Nucleus accumbens (tissue), 56 donors: ENCODE data around the gene RSL24D1.

Source experiments
- DNase-seq, 56 donors: peaks; one replicate each; lab custom pipeline; 2025; lab: John Stamatoyannopoulos, UW

RSL24D1 gene

DNA sequence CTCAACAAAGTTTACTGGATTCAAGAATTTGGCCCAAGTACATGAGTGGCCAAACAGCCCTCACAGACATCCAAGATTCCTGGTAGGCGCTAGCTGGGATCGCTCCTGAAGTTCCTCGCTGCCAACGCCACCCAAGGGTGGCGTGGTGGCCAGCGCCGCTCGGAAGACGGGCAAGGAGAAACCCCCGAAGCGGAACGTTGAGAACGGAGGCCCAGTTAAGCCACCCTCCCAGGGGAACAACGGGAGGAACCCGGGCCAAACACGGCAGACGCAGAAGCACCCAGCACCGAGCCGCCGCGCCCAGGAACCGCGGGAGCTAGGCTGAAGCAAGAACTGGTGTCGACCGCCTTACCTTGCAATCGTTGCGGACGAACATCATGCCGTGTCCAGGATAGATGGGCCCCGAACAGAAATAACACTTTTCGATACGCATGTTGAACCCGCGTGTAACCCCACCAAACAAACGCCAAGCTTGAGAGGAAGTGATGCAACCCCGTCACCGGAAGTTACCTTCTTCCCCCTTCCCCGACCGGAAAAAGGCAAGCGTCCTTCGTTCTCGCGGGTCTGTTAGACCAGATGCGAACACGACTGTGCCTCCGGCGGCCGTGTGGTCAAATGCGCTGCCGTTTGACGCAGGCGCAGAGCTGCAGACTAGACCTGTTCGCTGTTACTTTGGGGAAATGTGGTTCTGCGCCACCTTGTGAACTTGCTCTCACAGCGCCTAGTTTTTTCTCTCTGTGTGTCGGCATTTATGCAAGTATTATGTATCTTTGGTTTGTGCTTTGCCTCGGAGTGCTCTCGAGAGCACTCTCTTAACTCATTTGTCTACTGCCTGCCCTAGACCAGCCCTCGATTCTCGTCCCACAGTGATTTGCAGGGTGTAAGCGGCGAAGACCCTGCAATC lies at the start of gene RSL24D1:
RSL24D1 (minus strand) TSS at position 484 of the 904 bp plus-strand sequence; CDS start at position 433, 51 bp downstream.
- peak; percentile 58 to 99 (median 94) for DNase-seq

DNA sequence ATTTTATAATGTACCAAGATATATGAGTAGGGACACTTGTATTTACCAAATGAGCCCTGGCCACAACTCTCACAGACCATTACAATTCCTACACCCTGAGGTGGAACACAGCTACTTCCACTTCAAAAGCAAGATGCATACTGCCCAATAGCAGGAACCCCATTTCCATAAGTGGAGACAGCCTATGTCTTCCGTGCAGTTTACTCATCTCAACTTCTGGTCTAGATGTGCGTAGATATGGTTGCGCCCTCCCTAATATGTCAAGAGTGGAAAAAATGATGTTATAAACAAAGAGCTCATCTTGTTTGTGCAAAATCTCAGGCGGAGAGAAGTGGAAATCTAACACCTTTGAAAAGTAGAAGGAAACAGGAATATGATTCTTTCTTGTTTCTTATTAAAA lies 48.3 kb upstream of the RSL24D1 start:
- DNase-seq: no peak

DNA sequence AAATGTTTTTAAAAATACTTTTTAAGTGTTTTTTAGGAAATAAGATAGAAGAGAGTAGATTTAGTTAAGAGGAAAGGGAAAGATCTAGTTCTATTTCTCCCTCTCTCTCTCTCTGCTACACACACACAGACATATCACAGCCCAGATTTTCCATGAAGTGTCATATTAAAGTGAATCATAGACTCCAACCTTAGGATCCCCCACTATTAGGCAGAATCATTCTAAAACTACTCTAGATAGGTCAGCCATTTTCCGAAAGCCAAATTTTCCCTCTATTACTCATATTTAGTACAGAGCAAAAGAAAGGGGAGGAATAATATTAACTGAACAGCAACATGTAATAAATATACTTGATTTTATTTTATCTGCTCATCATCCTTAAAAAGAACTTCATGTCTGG lies 45.1 kb upstream of the RSL24D1 start:
- no peak for DNase-seq

GRCh38 chr15:55241186-55241585 lies 44.4 kb upstream of the RSL24D1 start:
- no peak for DNase-seq

DNA sequence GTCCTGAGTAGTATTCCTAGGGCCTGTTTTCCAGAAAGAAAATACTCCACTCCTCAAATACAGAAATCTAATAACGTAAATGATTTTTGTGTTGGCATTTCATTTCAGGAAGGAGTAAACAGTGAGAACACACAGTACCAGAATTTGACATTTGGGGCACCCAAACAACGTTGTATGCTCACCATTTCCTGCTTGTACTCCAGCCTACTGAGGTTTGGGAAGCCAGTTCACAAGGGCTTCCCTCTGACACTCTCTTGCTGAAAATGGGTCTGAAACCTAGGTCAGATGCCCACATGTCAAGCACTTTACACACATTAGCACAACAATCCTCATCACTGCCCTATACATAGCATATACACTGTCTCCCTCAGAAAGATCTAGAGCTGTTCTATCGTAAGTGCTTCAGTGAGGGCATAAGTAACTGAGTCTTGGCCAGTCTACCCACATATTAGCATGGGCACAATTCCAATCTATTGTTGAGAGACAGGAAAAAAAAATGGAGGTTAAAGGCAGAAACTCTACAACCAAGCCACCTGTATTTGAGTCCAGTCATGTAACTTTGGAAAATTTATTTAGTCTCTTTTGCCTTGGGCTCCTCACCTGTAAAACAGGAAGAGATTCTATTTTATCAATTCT lies 43.5 kb upstream of the RSL24D1 start:
- no peak for DNase-seq

DNA sequence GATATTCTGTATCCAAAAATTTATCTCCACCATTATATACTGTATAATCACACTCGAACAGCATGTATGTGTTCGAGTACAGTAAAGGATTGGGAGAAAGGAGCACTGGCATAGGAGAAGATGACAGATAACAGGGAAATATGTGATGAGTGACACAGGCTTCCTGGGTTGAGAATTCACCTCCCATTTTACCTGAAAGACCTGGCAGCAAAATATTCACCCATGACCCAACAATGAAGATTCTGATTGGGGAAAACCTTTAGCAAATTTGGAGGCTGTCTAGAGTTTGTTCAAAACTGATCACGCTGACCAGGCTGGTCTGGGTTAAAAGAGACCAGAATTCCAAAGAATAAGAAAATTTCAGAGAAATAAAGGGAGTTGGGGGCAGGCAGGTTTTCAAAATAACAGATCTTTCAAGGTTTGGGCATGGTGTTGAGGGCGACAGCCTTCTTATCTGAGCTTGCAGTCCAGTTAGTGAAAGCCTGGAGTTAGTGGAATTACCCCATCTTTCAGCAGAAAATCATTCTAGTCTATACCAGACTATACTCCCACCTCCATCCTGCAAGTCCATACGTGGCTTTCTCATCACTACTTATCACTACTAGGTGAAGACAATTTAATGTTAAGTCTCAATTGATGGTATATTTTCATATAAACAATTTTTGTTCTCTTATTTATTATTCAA lies 42.8 kb upstream of the RSL24D1 start:
- no peak for DNase-seq

DNA sequence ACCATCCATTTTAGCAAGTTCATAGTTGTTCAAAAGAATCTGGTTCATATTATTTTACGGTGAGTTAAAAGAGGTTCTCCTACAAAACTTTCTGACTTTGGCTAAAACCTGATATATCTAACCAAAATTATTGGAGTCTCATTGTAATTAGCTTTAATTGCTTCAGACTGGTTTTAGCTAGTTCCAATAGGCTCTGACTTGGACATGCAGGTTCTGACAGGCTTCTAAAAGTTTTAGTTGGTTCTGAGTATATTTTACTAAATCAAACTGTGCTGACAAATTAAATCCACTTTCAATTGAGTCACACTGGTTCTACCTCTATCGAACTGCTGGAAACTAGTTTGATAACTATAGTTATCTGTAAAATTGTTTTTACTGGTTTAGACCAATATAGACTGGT lies 42.1 kb upstream of the RSL24D1 start:
- DNase-seq: no peak

DNA sequence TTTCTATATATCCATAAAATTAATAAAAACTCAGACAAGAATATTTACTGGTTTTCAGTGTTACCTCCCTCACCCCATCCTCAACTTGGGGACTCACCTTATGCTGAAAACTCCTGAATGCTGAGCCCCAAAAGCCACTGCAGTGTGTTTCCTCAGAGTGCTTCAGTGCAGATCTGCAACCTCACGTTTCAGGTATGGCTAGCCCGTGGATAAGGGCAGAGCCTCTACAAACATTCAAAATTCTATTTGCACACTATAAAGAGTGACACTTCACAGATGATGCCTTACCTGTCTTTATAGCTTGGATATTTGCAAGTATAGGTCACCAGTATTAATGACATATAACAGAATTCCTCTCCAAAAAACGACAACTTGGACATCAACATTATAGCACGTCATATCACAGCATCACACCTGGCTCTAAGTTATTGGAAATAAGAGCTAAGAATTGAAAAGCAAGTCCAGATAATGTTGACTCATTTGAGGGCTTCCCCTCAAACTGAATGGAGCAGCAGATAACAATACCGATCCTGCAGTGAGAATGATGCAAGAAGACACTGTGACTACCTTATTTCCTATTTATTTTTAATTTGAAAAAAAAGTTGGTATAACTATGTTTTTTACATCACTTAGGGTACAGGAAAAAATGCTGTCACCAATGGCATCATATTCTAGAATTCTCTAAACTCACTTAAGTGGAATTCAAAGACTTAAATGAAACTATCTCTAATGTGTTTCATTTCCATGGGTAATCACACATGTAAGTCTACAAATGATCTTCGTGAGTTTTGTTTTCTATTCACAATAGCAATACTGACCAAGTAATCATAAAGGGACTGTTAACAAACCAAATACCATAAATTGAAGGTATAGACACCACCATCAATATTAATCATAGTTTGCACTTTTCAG lies 40.7 kb upstream of the RSL24D1 start:
- no peak for DNase-seq

DNA sequence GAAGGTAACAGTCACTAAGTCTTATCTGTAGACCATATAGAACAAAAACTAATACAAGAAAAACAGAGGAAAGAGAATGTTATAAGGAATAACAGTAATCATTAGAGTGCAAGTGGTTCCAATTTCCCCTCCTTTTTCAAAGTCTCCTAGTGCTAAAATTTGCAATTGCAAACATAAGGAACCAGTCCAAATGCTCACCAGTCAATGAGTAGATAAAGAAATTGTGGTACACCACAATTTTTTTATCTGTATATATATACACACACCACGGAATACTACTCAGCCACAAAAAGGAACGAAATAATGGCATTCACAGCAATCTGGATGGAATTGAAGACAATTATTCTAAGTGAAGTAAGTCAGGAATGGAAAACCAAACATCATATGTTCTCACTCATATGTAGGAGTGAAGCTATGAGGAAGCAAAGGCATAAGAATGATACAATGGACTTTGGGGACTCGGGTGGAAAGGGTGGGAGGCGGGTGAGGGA lies 38.9 kb upstream of the RSL24D1 start:
- no peak for DNase-seq

DNA sequence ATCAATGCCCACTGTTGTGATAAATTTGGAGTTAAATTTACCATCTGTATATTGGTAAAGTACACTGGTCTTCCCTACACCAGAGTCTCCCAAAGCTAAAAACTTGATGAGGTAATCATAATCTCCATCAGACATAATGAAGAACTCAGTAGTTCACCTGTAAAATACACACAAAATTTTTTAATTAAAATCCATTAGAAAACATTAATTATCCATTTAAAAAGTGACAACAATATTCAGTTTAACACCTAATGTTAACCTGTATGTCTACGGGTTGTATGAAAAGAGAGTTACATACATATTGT lies 38.0 kb upstream of the RSL24D1 start:
- DNase-seq: no peak

GRCh38 chr15:55234104-55234799 lies 37.5 kb upstream of the RSL24D1 start:
- DNase-seq: no peak

DNA sequence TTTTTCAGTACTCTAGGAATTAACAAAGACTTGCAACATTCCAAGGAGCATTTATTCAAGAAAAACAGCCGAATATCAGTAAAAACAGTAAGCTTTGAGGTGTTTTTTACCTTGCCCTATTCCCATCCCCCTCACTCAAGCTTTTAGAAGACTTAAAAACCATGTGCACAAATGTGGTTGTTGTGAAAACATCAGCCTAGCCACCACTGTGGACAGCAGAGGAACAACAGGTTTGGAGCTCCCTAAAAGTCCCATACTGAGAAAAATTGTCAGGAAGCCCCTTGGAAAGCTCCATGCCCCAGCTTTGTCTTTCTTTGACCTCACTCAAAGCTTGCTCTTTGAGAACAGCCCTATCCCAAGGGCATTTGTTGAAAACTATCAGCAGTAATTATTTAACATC lies 34.7 kb upstream of the RSL24D1 start:
- no peak for DNase-seq

GRCh38 chr15:55230953-55231352 lies 34.2 kb upstream of the RSL24D1 start:
- no peak for DNase-seq

- DNase-seq: no peak
Measured at GRCh38 chr15:55230051-55230670, 33.4 kb upstream of the RSL24D1 start.

DNA sequence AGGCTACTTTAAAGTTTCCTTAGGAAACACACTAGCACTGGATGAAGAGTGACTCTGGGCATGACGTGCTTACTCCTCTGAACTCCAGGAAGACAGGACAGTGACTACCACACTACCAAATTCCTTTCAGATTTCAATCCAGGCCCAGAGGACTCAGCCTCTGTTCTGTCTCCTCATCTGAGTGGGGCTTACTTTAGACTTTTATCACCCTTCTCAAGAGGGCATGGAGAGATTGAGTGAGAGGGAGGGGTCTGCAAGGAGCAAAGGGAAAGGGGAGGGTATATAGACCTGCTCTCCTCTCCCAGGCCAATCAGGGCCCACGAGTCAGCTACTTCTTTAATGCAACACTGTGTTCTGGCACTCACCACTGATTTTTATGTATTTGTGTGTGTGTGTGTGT lies 29.4 kb upstream of the RSL24D1 start:
- no peak for DNase-seq

- DNase-seq: no peak
Measured at GRCh38 chr15:55224892-55225291, 28.2 kb upstream of the RSL24D1 start.

- DNase-seq: no peak
Measured at GRCh38 chr15:55222588-55222987, 25.8 kb upstream of the RSL24D1 start.

DNA sequence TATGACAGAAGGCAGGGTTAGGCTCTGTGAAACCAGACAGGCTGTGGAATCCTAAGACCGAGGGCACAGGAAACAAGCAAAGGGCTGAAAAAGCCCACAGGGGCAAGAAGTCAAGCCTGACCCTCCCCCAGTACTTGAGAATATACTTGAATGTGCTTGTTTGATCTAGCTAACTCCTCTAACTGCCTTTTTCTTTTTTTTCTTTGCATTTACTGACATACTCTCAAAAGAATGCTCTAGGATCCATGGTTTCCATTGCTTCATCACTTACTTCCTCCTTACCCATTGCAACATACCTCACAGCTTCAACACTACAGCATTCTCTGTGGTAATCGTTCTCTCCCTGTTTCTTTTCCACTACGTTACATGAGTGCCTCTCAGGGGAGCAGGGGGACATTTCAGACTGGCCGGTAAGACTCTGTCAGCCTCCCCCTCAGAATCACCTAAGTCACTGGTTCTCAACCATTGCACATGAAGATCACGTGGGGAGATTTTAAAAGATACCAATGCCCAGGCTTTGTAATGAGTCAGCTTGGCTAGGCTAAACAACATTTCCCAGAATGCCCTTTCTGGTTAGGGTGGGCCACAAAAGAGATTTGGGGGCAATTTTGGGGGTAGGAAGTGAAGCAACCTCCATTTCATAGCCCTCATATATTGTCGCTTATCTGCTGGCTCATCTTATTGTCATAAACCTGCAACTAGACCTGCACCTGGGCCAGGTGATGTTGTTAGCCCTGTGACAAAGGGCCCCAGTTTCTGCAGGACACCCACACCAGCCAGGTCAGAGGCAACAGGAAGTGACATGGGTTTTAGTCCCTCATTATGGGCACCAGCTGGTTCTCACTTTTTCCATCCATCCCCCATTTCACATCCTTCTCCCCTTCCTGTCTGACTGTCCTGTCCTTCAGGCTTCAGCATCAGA lies 24.6 kb upstream of the RSL24D1 start:
- peak in 1 of 56 donors; percentile 2 for DNase-seq
